HG03575 (cell line): ENCODE results near the gene SKI.
"Not testable (repeated sequence)": the region's sequence is repeated elsewhere in the genome, so short reads cannot be mapped to it uniquely, and the experiment has no call there.

Experiments
- ATAC-seq: cut with Tn5 transposase; IDR thresholded peaks from one replicate; pipeline ENCODE4 v1.9.1; 2021; ENCODE audit not compliant: unreplicated experiment, insufficient number of reproducible peaks, low FRiP score; ENCODE audit errors: extremely low read depth

The SKI gene

GRCh38 chr1:2238361-2239012, 10.4 kb downstream of the SKI start:
- ATAC-seq, result no peak

- no peak for ATAC-seq
Measured at GRCh38 chr1:2239013-2239370, 10.9 kb downstream of the SKI start.

DNA sequence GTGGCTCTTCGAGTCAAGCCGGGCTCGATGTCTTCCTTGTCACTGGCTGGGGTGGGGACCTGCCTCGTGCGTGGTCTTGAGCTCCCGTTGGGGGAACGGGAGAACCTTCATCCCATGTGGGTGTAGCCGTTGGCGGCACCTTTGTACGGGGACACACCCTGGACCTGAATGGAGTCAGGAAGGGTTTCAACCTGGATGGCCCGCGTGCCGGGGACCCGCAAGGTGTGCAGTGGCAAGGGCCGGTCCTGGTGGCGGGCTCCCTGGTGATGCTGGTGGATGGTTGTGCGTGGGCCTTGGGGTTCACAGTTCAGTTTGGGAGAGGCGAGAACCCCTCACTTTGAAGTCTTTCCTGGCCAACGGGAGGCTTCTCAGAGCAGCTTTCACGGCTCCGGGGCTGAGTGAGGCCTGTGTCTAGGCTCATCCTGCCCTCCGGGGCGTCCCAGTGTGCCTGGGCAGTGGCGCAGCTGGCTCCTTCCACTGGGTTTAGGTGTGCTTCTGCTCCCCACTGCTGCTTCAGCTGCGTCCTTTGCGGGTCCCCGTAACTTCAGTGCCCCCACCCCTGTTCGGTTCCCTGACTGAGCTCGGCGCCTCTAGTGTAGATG, 11.4 kb downstream of the SKI start:
- ATAC-seq, result no peak

- no peak for ATAC-seq
Measured at GRCh38 chr1:2240270-2241156, 12.4 kb downstream of the SKI start.

DNA sequence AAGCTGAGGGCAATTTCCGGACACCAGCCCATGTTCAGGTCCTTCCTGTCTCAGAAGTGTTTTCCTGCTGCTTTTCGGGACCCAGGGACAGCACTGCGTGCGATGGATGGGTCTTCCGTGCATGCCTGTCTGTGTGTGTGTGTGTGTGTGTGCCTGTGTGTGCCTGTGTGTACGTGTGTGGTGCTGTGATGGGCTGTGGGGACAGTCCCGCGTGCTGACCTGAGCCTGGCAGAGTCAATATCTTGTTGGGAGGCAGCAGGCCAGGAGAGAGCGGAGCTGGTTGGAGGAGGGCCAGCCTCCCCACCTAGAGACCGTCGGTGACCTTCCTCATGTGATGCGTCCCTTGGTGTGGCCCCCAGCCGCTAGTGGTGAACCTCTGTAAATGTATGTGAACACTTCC, 13.7 kb downstream of the SKI start:
- no peak for ATAC-seq

GRCh38 chr1:2242814-2243725, 15.0 kb downstream of the SKI start:
- ATAC-seq, result no peak

- ATAC-seq, result not testable (repeated sequence)
Measured at GRCh38 chr1:2247045-2247394, 18.9 kb downstream of the SKI start.

GRCh38 chr1:2247760-2248126, 19.6 kb downstream of the SKI start:
- no peak for ATAC-seq

GRCh38 chr1:2248127-2248826, 20.2 kb downstream of the SKI start:
- ATAC-seq, result no peak

DNA sequence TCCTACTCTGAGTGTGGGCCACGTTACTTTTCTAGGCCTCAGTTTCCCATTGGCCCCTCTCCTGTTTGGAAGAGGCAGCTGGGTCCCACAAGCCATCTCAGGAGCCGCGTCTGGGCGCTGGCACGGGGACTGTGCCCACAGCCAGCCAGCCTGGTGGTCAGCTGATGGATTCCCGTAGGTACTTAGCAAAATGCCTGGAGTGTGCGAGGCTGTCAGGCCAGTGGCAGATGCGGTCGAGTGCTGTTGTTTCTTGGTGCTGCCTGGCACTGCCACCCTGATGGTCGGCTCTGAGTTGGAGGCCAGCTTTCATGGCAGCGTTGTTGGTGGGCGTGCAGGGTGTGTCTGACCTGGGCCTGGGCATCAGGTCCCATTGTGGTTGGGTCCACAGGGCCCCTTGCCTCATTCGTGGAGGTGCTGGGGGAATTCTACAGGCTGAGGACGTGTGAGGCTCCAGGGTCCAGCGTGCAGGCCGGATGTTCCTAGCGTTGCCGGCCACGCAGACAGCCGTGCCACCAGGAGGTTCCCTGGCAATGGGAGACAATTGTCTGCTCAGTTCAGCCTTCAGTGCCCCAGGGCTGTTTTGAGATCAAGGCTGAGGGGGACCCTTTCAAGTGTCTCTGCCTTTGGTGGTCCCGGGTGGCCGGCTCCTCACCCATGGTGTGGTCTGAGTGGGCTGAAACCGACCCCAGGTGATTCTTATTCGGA, 20.9 kb downstream of the SKI start:
- ATAC-seq, result no peak

DNA sequence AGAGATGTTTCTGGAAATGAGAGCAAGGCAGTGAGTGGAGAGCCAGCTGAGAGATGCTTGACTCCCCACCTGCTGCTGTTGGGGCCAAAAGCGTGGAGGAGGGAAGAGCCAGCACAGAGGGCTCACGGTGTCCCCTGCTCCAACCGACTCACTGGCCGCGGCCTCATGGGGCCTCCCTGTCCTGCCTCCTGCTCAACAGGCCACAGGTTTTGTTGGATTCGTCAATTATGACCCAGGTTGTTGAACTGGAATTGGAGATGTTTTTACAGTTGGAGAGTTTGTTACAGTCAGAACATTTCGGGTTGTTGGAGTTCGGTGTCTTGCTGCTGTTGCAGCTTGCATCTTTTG, 21.4 kb downstream of the SKI start:
- no peak for ATAC-seq

- no peak for ATAC-seq
Measured at GRCh38 chr1:2250721-2251281, 22.7 kb downstream of the SKI start.

DNA sequence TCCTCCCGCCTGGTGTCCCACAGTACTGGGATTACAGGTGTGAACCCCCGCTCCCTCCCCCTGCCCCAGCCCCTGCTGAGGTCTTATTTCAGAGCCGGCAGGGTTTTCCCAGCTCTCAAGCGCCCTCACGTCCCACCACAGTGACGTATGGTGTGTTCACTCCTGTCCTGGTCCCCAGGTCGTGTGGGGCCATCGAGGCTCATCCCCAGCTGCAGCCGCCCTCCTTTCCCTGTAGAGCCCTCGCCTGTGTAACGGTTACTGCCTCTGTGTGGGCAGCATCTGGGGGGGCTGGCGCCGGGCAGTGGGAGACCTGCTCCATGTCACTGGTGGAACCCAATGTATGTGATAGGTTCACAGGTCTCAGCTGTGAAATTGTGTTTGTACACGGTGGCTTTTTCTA, 23.2 kb downstream of the SKI start:
- ATAC-seq, result no peak

- ATAC-seq, result no peak
Measured at GRCh38 chr1:2251786-2252185, 23.7 kb downstream of the SKI start.

GRCh38 chr1:2252423-2252822, 24.3 kb downstream of the SKI start:
- no peak for ATAC-seq

- ATAC-seq, result no peak
Measured at GRCh38 chr1:2253036-2253796, 25.1 kb downstream of the SKI start.

DNA sequence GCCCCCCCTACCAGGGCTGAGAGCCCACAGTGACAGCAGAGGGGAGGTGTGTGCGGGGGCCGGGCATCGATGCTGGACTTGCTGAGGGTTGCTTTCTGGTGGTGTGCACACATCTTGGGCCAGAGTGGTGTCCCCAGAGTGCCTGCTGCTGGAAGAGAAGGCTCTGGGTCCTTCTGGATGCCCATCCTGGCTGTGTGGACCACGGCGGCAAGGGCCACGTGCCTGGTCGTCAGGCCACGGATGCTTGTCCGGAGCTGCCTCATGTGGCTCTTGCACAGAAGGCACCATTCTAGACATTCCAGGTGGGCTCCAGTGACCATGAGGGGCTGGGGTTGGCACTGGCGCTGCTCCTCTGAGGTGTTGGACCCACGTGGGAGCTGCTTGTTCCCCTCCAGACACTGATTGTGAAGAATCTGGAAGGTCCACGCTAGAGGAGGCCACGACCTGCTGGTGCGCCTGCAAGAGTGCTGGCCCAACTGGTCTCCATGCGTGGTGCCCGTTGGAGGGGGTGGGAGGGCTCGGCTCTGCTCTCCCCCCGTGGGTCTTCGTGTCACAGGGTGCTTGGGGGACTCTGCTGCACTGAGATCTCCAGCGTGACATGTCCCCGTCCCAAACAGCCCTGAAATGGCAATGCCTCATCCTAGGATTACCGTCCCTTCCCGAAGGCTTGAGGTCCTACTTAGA, 25.8 kb downstream of the SKI start:
- no peak for ATAC-seq
